Coronary artery (tissue), 2 donors: ENCODE data around the gene SLC39A10.

Source experiments
- DNase-seq: peaks from one replicate; pipeline ENCODE4 v3.0.0-alpha.2; 2017; ENCODE audit warnings: low spot score
- H3K27ac ChIP-seq, 2 donors: fragments of 200-600 bp; sonication (generic); one replicate each; pipeline ENCODE4 v1.5.1; 2016 to 2019
- H3K4me3 ChIP-seq: fragments of 200-600 bp; sonication (generic); 2 replicates; pipeline ENCODE4 v1.5.1; 2016; ENCODE audit warnings: mild to moderate bottlenecking, moderate library complexity
- TF ChIP-seq, protein P1 (sequence below): fragments of 200-600 bp; sonication (generic); IDR thresholded peaks from one replicate; pipeline ENCODE4 v1.5.1; 2019; ENCODE audit warnings: antibody characterized with exemption

SLC39A10 gene, protein sequence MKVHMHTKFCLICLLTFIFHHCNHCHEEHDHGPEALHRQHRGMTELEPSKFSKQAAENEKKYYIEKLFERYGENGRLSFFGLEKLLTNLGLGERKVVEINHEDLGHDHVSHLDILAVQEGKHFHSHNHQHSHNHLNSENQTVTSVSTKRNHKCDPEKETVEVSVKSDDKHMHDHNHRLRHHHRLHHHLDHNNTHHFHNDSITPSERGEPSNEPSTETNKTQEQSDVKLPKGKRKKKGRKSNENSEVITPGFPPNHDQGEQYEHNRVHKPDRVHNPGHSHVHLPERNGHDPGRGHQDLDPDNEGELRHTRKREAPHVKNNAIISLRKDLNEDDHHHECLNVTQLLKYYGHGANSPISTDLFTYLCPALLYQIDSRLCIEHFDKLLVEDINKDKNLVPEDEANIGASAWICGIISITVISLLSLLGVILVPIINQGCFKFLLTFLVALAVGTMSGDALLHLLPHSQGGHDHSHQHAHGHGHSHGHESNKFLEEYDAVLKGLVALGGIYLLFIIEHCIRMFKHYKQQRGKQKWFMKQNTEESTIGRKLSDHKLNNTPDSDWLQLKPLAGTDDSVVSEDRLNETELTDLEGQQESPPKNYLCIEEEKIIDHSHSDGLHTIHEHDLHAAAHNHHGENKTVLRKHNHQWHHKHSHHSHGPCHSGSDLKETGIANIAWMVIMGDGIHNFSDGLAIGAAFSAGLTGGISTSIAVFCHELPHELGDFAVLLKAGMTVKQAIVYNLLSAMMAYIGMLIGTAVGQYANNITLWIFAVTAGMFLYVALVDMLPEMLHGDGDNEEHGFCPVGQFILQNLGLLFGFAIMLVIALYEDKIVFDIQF

GRCh38 chr2:195656859-195657633 lies at the start of gene SLC39A10:
Gene SLC39A10 (plus strand): TSS chr2:195657226. CDS start chr2:195680043, 22,817 bp downstream.
- H3K27ac ChIP-seq, result peak within 1 kb of the TSS; percentile 98
- TF ChIP-seq, protein P1, sequence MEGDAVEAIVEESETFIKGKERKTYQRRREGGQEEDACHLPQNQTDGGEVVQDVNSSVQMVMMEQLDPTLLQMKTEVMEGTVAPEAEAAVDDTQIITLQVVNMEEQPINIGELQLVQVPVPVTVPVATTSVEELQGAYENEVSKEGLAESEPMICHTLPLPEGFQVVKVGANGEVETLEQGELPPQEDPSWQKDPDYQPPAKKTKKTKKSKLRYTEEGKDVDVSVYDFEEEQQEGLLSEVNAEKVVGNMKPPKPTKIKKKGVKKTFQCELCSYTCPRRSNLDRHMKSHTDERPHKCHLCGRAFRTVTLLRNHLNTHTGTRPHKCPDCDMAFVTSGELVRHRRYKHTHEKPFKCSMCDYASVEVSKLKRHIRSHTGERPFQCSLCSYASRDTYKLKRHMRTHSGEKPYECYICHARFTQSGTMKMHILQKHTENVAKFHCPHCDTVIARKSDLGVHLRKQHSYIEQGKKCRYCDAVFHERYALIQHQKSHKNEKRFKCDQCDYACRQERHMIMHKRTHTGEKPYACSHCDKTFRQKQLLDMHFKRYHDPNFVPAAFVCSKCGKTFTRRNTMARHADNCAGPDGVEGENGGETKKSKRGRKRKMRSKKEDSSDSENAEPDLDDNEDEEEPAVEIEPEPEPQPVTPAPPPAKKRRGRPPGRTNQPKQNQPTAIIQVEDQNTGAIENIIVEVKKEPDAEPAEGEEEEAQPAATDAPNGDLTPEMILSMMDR, result peak; percentile 22
- H3K4me3 ChIP-seq, result peak within 1 kb of the TSS; percentile 91
- DNase-seq, result peak; percentile 99

DNA sequence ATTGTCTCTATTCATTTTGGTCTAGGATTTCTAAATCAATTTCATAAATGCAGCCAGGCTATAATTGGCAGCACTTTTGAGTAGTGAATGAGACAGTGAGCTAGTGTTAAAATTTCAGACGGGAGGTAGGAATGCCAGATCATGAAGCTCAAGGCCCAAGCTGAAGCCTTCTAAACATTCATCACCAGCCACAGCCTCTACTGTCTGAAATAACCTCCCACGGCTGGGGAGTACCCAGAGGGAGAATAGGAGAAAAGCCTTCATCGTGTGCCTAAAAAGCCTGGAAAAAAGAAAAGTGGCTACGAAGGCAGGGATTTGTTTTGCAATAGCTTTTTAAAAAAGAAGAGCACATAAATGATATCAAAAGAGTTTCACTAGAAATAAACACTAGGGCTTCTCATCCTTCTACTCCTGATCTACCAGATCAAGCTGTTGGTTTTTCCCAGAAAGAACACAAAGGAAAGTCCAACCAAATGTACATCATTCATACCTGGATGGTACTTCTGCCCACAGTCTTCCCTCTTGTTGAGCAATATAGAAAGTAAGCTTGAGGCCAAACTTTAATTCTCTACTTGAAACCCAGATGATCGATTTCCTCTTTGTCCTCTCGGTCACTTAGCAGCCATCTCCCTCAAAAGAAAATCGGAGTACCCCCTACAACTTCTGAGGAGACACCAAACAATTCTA lies 48.1 kb upstream of the SLC39A10 start:
- TF ChIP-seq, protein P1, result no peak
- Histone ChIP-seq H3K27ac (no peak overlapping the region), H3K4me3 (no peak overlapping the region)
- no peak for DNase-seq

- Histone ChIP-seq H3K27ac (no peak overlapping the region), H3K4me3 (no peak overlapping the region)
- DNase-seq, result no peak
- TF ChIP-seq, protein P1, result no peak
These were observed 46.3 kb upstream of the SLC39A10 start for GRCh38 chr2:195610717-195611116.

- Histone ChIP-seq H3K4me3 (peak overlapping the region; percentile 39), H3K27ac (peak overlapping the region in 1 of 2 donors; percentile 67)
- TF ChIP-seq, protein P1, result no peak
- no peak for DNase-seq
These were observed 44.2 kb upstream of the SLC39A10 start for GRCh38 chr2:195612611-195613495.

GRCh38 chr2:195613922-195614321 lies 43.1 kb upstream of the SLC39A10 start:
- no peak overlapping the region for H3K4me3 ChIP-seq
- no peak for DNase-seq
- peak overlapping the region in 1 of 2 donors; percentile 37 for H3K27ac ChIP-seq

More at GRCh38 chr2:195613922-195614321, 43.1 kb upstream of the SLC39A10 start:
- TF ChIP-seq, protein P1, result no peak
